RWPE2 (cell line): ENCODE measurements around the gene BEND3.

Source experiments
- ATAC-seq: fragments of 200-7000 bp; cut with Tn5 transposase; 3 replicates; pipeline ENCODE4 v1.9.1; 2021; ENCODE audit warnings: low read depth
- DNase-seq: peaks from one replicate; pipeline ENCODE4 v3.0.0-alpha.2; 2020; ENCODE audit warnings: low spot score
- H3K27ac ChIP-seq: fragments of 450-650 bp; 2 replicates; pipeline ENCODE4 v1.5.1; 2017; ENCODE audit warnings: mild to moderate bottlenecking; ENCODE audit not compliant: poor library complexity, severe bottlenecking
- H3K27me3 ChIP-seq: fragments of 250-450 bp; sonication (Bioruptor Pico); 2 replicates; pipeline ENCODE4 v1.5.1; 2021; ENCODE audit warnings: mild to moderate bottlenecking, moderate library complexity; ENCODE audit not compliant: insufficient read depth, poor library complexity, severe bottlenecking
- H3K36me3 ChIP-seq: fragments of 250-450 bp; sonication (Bioruptor Pico); 2 replicates; pipeline ENCODE4 v1.5.1; 2020; ENCODE audit warnings: low read depth, mild to moderate bottlenecking, moderate library complexity
- H3K4me1 ChIP-seq: fragments of 250-450 bp; sonication (Bioruptor Pico); 2 replicates; pipeline ENCODE4 v1.5.1; 2021; ENCODE audit warnings: mild to moderate bottlenecking, moderate library complexity; ENCODE audit not compliant: insufficient read depth, poor library complexity, severe bottlenecking
- H3K4me3 ChIP-seq: fragments of 250-450 bp; sonication (Bioruptor Pico); 2 replicates; pipeline ENCODE4 v1.5.1; 2021; ENCODE audit warnings: mild to moderate bottlenecking, moderate library complexity; ENCODE audit not compliant: severe bottlenecking
- H3K9me3 ChIP-seq: fragments of 250-450 bp; sonication (Bioruptor Pico); 2 replicates; pipeline ENCODE4 v1.5.1; 2021; ENCODE audit warnings: mild to moderate bottlenecking, moderate library complexity; ENCODE audit not compliant: severe bottlenecking
- TF ChIP-seq, protein P1 (sequence below): fragments of 450-650 bp; IDR thresholded peaks from one replicate; pipeline ENCODE4 v1.5.1; 2017; ENCODE audit warnings: mild to moderate bottlenecking, moderate library complexity; ENCODE audit not compliant: poor library complexity, severe bottlenecking

Gene BEND3

GRCh38 chr6:107047807-107048206, 67.5 kb downstream of the BEND3 start:
- Histone ChIP-seq H3K4me1 (no peaks in the 10 kb centered on the region), H3K9me3 (no peaks in the 10 kb centered on the region), H3K36me3 (0 out of 2 replicates have a peak, but pooled peaks cover 4% of the 10 kb centered on the region), H3K27me3 (no peaks in the 10 kb centered on the region), H3K27ac (no peak overlapping the region), H3K4me3 (no peak overlapping the region)
- ATAC-seq (no peak), DNase-seq (no peak)
- TF ChIP-seq, protein P1, sequence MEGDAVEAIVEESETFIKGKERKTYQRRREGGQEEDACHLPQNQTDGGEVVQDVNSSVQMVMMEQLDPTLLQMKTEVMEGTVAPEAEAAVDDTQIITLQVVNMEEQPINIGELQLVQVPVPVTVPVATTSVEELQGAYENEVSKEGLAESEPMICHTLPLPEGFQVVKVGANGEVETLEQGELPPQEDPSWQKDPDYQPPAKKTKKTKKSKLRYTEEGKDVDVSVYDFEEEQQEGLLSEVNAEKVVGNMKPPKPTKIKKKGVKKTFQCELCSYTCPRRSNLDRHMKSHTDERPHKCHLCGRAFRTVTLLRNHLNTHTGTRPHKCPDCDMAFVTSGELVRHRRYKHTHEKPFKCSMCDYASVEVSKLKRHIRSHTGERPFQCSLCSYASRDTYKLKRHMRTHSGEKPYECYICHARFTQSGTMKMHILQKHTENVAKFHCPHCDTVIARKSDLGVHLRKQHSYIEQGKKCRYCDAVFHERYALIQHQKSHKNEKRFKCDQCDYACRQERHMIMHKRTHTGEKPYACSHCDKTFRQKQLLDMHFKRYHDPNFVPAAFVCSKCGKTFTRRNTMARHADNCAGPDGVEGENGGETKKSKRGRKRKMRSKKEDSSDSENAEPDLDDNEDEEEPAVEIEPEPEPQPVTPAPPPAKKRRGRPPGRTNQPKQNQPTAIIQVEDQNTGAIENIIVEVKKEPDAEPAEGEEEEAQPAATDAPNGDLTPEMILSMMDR: no peak

- Histone ChIP-seq H3K36me3 (0 out of 2 replicates have a peak, but pooled peaks cover 4% of the 10 kb centered on the region), H3K9me3 (no peaks in the 10 kb centered on the region)
- no peak for DNase-seq
Observed at GRCh38 chr6:107045826-107046675, 69.3 kb downstream of the BEND3 start.

DNA sequence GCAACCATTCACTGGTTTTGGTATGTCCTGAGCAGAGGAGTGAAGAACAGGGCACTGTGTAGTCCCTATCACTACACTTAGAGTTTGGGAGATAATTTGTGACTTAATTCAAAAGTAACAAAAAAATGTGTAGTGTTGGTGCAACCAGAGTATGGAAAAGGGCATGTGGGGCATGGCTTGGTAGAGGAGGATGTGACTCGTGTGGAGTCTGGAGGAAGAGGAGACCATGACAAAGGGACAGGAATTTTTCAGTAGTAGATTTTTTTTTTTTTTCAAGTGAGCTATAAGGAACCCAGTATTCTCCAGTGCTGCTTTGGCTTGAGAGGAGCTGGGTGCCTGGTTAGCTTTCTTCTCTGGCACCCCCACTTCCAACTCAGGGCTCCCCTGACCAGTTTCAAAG, 82.2 kb downstream of the BEND3 start:
- H3K27ac ChIP-seq: peak overlapping the region; percentile 5
- H3K27me3 ChIP-seq: no peaks in the 10 kb centered on the region
- H3K4me3 ChIP-seq: no peak overlapping the region
- ATAC-seq: no peak
- no peaks in the 10 kb centered on the region for H3K36me3 ChIP-seq
- H3K4me1 ChIP-seq: no peaks in the 10 kb centered on the region
- no peak for DNase-seq
- TF ChIP-seq, protein P1: no peak
- H3K9me3 ChIP-seq: no peaks in the 10 kb centered on the region

More at GRCh38 chr6:107045826-107046675, 69.3 kb downstream of the BEND3 start:
- Histone ChIP-seq H3K27ac (no peak overlapping the region), H3K4me1 (no peaks in the 10 kb centered on the region), H3K27me3 (no peaks in the 10 kb centered on the region), H3K4me3 (no peak overlapping the region)
- TF ChIP-seq, protein P1: no peak
- ATAC-seq: no peak

GRCh38 chr6:107032051-107032450, 83.3 kb downstream of the BEND3 start:
- ATAC-seq: no peak
- TF ChIP-seq, protein P1: no peak
- H3K27ac ChIP-seq: no peak overlapping the region
- H3K27me3 ChIP-seq: no peaks in the 10 kb centered on the region
- no peaks in the 10 kb centered on the region for H3K9me3 ChIP-seq
- H3K4me1 ChIP-seq: no peaks in the 10 kb centered on the region
- no peaks in the 10 kb centered on the region for H3K36me3 ChIP-seq
- no peak for DNase-seq
- H3K4me3 ChIP-seq: no peak overlapping the region

DNA sequence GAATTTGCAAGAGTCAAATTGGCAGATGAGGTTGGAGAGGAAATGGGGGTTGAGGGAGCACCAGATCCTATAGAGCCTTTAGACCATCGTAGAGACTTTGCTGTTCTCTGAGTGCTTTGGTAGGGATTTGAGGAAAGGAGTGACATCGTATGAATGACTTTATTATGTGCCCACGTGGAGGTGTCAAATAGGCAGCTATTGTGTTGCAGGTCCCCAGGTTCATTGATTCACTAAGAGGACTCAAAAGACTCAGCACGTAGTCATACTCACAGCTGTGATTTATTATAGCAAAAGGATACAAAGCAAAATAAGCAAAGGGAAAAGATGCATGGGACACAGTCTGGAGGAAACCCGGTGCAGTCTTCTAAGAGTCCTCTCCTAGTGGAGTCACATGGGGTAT, 85.2 kb downstream of the BEND3 start:
- no peak overlapping the region for H3K4me3 ChIP-seq
- no peaks in the 10 kb centered on the region for H3K9me3 ChIP-seq
- no peak for ATAC-seq

More for the DNA sequence above, 85.2 kb downstream of the BEND3 start:
- H3K27me3 ChIP-seq: no peaks in the 10 kb centered on the region
- TF ChIP-seq, protein P1: no peak
- H3K36me3 ChIP-seq: no peaks in the 10 kb centered on the region
- H3K4me1 ChIP-seq: no peaks in the 10 kb centered on the region
- no peak for DNase-seq
- no peak overlapping the region for H3K27ac ChIP-seq
